Inflammatory macrophage treated with lipopolysaccharide for 4 hours (primary cell): ENCODE results near the gene MYLK2.

ENCODE experiments used
- DNase-seq: peaks from one replicate; pipeline ENCODE4 v3.0.0-alpha.2; 2020

MYLK2 gene

DNA sequence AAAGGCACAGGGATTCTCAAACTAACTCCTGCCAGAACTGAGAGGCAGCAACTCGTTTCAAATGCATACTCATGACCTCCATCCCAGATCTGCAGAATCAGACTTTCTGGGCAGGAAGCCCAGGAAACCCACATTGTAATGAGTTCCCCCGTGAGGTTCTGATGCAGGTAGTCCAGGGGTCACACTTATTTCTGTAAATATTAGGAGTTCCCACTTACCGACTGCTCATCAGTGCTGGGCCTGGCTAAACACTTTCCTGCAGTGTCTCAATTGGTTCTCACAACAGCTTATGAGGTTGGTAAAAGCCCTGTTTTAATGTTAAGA is 39.6 kb downstream of the MYLK2 start:
- no peak for DNase-seq

DNA sequence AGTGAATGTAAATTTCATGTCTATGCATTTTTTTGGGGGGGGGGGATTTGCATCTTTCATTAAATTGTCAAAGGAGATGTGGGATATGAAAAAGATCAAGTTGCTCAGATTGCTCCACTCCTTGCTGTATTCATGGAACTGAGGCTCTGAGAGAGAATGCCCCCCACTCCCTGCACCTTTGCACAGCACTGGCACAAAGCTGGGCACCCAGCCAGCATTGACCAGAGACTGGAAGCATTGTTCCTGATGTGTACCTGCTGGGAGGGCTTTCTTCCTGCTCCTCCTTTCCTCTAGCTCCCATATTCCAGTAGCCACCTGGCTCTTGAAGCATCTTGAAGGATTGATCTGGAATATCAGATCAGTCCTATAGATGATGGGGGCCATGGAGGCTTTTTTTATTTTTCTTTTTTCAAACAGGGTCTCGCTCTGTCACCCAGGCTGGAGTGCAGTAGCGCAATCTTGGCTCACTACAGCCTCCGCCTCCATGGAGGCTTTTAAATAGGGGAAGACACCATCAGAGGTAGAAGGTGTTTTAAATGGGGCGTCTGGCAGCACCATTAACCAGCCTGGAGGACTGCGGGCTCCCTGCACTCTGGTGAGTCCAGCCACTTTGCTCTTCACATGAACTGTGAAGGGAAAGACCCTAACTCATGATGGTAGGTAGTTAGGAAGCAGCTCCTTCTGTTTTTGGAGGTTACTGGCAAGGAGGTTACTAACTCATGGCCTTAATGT is 40.3 kb downstream of the MYLK2 start:
- DNase-seq: no peak

DNA sequence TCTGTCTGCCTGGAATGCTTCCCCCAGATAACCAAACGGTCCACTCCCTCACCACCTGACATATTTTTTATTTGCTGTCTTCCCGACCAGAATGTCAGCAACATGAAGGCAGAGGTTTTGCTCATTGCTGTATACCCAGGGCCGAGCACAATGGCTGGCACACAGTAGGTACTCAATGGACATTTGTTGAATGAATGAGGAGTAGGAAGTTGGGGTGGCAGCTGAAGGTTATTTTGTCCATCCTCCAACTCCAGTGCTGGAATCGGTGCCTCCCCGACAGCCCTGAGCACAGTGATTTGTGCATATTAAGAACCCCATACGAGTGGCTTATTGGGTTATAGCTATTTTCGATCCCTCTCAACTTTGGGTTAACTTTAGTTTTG is 40.8 kb downstream of the MYLK2 start:
- no peak for DNase-seq

DNA sequence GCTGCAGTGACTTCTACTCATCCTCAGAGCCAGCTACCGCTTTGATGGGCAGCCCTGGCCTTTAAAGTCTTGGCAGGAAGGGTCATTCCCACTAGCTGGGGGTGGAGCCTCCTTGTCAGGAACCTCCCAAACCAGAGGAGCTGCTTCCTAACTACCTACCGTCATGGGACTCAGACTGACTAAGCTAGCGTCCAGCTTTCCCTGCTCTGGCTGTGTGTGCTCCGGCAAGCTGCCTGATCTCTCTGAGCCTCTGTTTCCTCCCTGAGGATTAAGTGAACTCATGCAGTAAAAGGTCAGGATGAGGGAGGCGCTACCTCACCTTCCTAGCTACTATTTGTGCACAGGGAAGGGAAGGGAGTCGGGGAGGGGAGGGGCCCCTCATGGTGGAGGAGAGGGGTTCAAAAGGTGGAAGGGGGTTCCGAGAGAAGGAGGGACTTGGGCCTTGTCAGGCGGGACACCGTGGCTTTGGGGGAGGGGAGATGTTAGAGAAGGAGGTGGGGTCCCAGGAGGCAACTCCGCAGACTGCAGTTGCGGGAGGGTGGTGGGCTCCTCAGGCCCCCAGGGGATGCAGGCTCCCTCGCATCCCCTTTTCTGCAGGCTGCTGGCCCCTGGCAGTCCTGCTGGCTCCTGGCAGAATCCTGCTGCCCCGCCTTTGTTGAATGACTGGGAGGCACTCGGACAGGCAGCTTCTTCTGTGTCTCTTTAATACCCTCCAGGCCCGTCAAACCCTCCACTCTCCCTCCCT is 41.4 kb downstream of the MYLK2 start:
- DNase-seq: no peak

DNA sequence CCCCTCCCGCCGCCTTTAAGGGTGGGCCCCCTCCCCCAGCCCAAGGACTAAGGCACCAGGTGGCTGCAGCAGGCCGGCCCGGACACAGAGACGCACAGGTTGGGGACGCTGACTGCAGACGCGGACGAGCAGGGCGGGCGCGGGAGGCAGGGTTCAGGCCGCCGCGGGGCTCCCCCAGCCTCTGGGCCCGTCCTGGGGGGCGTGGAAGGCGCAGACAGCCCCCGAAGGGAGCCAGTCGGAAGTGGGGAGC is 41.9 kb downstream of the MYLK2 start:
- DNase-seq: no peak

DNA sequence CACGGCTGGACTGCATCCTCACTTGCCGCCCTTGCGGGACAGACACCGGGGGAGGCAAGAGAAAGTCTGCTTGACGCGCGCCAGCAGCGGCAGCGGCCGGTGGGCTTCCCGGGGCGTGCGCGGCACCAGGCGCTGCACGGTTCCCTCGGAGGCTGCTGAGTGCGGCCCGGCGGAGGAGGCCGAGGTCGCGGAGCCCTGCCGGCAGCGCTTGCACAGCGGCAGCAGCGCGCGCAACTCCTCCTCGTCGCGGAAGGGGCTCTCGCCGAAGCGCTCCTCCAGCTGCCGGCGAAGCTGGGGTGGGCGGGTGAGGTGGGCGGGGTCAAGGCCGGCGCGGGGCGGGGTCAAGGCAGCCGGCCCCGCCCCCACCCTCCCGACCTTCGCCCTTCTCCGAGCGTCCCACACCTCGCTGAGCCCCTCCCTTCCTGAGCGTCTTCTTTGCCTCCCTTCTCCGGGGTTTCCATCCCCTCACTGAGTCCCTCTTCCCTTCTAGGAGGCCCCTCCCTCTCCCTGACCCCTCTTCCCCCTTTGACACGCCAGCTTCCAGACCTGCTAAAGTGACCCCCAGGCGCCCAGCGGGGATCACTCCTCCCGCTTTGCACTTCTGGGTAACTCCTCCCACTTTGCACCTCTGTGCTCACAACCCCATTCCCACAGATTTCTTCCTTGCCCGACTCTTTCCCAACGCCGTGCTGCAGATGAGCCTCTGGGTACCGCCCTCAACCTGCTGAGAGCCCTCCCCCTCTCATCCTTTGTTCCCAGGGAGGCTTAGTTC is 42.4 kb downstream of the MYLK2 start:
- DNase-seq: peak; percentile 68

DNA sequence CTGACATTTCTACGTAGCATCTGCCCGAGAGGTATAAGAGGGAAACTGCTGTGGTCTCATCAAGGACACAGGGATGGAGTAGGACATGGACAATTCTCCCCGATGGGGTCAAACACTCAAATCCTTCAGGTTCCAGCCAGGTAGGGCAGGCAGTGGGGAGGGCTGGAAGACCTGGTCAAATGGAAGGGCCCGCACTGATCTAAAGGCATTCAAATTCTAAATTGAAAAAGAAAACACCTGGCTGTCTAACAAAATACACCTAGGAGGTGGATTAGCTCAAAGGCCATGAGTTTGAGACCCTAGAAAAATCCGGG is 43.0 kb downstream of the MYLK2 start:
- no peak for DNase-seq

DNA sequence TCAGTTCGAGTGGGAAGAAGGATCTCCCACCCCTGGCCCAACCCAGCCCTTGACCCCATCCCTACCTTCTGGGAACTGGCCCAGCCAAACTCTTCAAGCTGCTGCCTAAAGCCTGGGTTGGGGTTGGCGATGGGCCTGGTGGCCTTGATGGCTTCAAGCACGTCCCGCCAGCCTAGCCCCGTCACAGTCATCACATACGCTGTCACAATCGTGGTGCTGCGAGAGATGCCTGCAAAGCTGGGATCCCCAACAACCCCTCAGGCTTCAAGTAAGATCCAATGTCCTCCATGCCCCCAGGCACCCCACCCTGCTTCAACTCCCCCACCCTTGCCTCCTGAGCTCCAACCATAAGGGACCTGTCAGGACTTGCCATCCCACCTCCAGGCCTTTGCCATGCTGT is 43.4 kb downstream of the MYLK2 start:
- DNase-seq: no peak

DNA sequence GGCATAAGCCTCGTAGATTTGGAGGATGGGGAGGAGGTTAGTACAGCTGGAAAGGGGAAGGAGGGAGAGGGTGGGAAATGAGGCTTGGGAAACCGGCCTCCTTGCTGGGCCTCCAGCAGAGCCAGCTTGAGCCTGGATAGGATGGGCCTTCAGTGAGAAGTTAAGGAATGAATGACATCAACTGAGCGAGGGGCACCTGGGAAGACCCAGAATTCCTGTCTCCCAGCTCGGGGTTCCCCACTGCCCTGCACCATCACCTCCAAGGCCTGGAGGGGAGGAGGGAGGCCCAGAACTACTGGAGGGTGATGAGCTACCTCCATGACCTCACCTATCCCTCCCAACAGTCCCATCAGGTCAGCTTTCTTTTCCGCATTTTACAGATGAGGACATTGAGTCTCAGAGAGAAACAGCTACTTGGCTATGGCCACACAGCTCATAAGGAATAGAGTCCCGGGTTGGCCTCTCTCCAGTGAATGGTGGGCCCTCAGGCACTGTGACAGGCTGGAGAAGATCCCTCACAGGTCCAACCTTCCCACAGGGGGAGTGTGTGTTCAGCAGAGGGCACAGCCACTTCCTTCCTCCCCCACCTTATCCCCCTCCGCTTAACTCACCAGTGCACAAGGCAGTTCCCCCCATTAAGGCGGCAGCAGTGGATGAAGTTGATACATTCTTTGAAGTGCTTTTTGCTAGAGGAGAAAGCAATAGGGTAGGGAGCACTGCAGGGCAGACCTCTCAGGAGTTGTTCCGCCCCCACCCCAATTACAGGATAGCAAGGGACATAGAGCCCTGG is 44.3 kb downstream of the MYLK2 start:
- DNase-seq: no peak

DNA sequence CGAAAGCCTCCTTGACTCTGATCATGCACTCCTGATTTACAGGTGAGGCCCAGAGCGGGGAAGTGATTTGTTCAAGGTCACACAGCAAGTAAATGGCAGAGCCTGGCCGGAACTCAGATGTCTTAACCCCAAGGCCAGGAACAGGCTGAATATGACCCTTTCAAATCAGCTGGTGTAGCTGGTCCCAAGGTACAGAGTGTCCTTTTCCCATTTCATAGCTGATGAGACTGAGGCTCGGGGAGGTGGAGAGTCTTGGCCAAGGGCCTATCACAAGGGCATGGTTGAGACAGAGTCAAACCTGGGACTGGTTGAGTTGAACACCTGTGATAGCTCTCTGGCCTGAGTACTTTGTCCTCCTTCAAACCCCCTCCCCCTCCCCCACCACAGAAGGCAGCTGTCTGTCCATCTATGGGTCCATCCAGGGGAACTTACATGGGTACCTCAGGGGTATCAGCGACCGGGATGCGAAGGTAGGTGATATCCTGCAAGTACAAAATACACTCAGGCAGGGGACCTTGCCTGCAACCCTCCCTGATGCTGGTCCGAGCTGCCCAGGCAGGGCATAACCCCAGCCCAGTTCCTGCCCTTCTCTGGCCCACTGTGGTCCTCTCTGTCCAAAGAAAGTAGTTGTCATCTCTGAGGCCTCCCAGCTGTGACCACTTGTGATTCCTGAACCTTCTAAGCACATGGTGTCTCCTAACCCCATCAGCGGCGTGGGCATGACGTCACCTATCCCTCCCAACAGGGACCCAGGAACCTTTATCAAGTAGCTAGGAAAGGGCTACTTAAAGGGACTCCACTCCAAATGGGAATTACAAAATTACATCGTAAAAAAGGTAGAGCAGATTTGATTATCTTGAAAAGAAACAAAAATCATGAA is 45.6 kb downstream of the MYLK2 start:
- DNase-seq: no peak

DNA sequence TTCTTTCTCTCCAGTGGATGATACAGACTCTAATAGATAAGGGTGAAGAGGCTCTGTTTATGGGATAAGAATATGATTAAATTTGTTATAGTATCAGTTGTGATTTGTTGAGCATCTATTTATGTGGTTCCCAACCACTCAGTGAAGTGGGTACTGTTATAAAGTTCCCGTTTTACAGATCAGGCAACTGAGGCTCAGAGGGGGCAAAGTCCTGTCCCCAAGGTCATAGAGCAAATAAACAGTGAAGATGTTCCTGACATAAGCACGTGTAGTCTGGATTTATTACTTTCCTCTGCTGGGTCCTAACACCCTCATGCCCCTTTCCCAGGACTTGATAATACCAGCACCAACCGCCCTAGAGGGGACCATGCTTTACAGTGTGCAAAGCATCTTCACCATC is 47.1 kb downstream of the MYLK2 start:
- DNase-seq: no peak

DNA sequence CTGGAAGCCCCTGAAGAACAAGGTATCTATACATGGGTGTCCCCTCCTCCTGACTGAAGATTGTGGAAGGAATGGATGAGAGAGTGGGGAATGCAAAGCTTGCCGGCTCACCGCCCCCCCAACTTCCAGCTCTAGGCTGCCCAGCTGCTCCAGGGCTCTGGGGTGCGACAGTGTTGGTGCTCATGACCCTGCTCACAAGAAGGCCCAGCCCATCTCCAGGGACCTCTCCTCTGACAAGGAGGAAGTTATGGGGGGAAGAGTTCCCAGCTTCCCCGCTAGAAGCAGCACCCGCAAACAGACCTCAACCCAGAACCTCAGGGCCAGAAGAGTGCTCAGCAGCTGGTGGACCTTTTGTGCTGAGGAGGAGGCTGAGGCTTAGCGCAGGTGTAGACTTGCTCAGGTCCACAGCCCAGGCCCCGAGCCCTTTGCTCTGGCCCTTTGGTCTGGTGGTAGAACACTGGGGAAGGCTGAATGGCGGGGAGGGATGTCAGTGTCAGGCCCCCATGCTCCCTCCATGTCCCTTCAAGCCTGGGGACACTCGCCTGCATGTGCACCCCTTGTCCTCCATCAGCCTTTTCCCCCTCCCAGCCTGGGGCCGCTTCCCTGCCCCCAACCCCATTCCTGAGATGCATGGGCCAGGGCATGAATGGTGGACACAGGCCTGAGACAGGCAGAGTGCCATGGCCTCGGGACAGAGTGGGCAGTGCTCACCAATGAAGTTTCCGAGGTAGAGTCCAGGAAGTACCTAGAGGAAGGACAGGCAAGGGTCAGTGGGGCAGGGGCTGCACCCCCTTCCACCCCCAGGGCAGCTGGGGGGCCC is 49.9 kb downstream of the MYLK2 start:
- no peak for DNase-seq

DNA sequence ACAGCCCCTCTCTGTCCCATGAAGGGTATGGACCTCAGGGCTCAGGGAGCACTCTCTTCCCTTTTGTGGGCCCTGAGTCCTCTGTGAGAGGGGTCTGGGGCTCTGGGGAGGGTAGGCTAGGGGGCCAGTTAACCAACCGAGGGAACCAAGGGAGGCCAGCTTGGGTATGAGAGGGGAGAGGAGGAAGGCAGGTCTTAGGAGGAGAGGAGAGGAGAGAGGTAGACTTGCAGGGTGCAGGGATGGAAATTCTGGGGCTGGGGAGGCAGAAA is 50.5 kb downstream of the MYLK2 start:
- no peak for DNase-seq

DNA sequence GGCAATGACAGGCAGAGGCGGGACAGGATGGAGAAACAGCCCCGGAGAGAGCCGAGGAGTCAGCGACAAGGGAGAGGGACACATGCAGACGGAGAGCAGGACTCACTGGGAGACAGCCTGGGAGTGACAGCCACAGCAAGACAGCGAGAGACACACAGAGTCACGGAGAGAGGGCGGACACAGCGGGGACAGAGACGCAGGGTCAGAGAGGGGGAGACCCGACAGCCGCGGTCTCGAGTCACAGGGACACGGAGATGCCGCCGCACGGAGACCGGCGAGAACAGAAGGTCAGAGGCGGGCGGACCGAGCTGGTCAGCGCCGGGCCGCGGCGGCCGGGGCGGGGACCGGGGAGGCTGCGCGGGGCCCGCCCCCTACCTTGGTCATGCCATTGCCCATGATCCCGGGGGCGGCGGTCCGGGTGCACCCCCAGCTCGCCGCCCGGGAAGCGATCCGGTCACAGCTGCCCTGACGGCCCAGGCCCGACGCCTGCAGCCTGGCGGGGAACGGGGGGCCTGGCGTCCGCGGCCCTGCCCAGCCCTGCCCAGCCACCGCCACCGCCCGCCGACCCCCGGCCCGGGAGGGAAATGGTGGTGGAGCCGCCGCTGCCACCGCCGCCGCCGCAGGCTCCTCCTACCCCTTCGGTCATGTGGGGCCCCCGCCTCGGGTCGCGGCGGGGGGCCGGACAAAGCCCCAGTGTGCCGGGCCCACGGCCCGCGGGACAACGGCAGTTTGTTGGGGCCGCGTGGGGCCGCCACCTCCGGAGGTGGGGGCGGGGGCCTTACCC is 51.0 kb downstream of the MYLK2 start, which contains the start of the genes DUSP15 and TTLL9:
Gene DUSP15, minus strand, starts transcription at position 586 of the 784 bp plus-strand sequence. Its CDS starts 190 bp downstream, at position 396.
Gene TTLL9, plus strand, starts transcription at position 693 of the 784 bp plus-strand sequence. CDS start 493 bp downstream, outside the sequence.
- DNase-seq: peak; percentile 20

DNA sequence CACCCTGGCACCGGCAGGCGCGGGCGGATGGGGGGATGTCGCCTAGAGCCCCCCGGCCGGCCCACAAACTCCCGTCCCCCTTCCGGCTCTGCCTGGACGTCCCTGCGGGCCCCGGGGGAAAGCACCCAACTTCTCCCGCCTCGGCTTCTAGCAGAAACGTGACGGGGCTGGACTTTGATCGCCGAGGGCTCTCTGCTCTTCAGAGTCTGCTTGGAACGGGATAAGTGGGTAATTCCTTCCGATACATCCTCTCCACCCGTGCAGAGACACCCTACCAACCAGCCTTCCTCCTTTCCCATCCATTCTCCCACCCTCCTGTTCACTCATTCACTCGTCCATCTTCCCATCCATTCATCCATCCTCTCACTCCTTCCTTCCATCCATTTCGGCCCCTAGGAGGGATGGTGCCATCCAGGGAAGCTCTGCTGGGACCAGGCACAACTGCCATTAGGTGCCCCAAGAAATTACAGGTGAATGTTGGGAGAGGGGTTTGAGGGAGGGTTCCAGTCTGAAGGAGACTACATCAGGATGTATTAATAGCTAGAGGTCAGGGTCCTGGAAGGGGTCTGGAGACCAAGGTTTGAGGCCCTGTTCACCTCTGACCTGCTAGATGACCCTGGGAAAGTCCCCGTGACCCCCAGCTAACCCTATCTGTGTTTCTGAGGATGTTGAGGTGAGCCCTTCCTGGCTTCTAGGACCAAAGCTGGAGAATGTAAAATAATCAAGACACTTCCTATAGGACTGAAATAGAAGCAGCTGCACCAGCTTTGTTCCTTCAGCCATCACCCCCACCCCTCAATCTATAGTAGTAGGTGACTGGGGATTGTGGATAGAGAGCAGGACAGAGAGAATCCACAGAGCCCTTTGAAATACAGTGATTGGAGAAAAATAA is 51.8 kb downstream of the MYLK2 start:
- no peak for DNase-seq

DNA sequence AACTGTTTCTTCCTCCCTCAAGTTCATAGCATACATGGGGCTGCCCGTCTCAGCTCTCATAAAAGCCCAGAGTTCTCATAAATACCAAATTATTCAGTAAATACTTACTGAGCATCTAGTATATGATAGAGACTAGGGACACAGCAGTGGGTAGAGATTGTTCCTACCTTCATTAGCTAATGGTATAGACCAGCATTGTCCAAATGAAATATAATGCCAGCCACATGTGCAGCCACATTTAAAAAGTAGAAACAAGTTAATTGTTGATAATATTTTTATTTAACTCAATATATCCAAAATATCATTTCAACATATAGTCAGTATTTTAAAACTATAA is 52.4 kb downstream of the MYLK2 start:
- no peak for DNase-seq

DNA sequence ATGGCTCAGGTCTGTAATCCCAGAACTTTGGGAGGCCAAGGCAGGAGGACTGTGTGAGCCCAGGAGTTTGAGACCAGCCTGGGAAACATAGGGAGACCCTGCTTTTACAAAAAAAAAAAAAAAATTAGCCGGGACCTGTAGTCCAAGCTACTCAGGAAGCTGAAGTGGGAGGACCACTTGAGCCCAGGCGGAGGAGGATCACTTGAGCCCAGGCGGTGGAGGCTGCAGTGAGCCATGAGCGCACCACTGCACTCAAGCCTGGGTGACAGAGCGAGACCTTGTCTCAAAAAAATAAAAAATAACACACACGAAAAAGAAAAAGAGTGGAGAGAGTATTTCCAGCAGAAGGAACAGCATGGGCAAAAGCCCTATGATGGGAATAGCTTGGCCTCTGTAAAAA is 53.2 kb downstream of the MYLK2 start:
- DNase-seq: no peak

DNA sequence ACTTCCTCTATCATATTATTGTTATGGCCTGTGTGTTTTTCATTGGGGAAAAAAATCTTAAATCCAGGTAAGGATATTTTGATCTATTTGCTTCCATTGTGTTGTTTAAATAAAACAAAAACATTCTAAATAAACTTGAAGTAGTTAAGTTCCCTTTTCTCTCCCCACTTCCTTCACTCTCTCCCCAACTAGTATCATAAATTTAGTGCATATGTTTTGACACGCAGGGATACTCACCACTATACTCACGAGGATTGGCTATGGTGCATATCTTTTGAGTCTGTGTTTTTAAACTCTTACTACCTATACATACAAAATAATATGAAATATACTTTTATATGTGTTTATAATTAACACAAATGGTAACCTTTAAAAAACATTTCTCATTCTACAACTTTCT is 56.5 kb downstream of the MYLK2 start:
- no peak for DNase-seq

DNA sequence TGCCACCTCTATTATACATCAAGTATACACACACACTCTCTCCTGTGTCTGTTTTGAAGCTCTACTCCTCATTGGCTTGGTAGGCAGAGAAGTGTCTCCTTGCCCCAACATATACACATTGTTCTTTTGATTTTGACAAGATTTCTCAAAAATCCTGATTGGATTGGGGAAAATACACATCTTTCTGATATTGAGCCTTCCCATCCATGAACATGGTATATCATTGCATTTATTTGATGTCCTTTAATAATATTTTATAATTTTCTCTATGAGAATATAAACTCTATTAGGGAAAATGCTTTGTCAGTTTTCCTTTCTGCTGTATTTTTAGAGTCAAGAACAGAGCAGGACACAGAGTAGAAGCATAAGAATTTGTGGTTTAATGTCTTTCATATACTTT is 58.5 kb downstream of the MYLK2 start:
- no peak for DNase-seq
